ENCODE results near the gene LEF1.
"Not testable (repeated sequence)": the region's sequence is repeated elsewhere in the genome, so short reads cannot be mapped to it uniquely, and the experiment has no call there.

Gene LEF1

GRCh38 chr4:108060686-108061321, 107.9 kb downstream of the LEF1 start:
- TF ChIP-seq POLR2A (IDR thresholded peaks at IDR 0.05; ENCODE audit: low read depth, low read length): no peak
- no peak for TF ChIP-seq TAF1 (IDR thresholded peaks at IDR 0.05; ENCODE audit: low read depth, low read length)
- no peak for TF ChIP-seq POU2F2 (IDR thresholded peaks at IDR 0.05; ENCODE audit: low read depth, low read length)
- no peak for TF ChIP-seq POLR2AphosphoS5 (IDR thresholded peaks at IDR 0.05; ENCODE audit: low read depth, low read length)
- TF ChIP-seq SPI1 (IDR thresholded peaks at IDR 0.05; ENCODE audit: low read depth, low read length): no peak
- no peak for TF ChIP-seq PAX5 (IDR thresholded peaks at IDR 0.05; ENCODE audit: insufficient read depth, low read length, severe bottlenecking)
- DNase-seq (ENCODE audit: insufficient read length, low spot score): no peak
- no peak for FAIRE-seq

DNA sequence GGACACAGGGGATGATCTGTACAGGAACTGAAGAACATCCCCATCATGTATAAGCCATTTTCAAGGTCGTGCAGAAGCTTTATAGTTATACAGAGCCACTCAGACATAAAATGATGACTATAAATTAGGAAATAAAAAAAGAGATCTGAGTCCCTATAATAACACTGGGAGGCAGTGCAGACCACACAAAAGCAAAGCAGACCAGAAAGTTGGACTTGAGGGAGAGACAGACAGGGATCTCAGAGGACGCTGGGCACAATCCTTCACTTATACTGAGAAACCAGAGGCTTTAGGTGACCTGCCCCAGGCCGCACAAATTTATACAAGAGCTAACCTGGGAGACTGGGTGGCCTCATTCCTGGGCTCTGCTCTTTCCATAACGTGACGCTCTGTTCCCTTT, 108.6 kb downstream of the LEF1 start:
- no peak for TF ChIP-seq TAF1 (IDR thresholded peaks at IDR 0.05; ENCODE audit: low read depth, low read length)
- TF ChIP-seq POLR2A (IDR thresholded peaks at IDR 0.05; ENCODE audit: low read depth, low read length): no peak
- no peak for TF ChIP-seq SPI1 (IDR thresholded peaks at IDR 0.05; ENCODE audit: low read depth, low read length)
- no peak for TF ChIP-seq POLR2AphosphoS5 (IDR thresholded peaks at IDR 0.05; ENCODE audit: low read depth, low read length)
- TF ChIP-seq POU2F2 (IDR thresholded peaks at IDR 0.05; ENCODE audit: low read depth, low read length): no peak
- no peak for TF ChIP-seq PAX5 (IDR thresholded peaks at IDR 0.05; ENCODE audit: insufficient read depth, low read length, severe bottlenecking)
- FAIRE-seq (no peak), DNase-seq (ENCODE audit: insufficient read length, low spot score) (no peak)

- TF ChIP-seq POLR2AphosphoS5 (IDR thresholded peaks at IDR 0.05; ENCODE audit: low read depth, low read length) (no peak), SPI1 (IDR thresholded peaks at IDR 0.05; ENCODE audit: low read depth, low read length) (no peak), TAF1 (IDR thresholded peaks at IDR 0.05; ENCODE audit: low read depth, low read length) (no peak), POLR2A (IDR thresholded peaks at IDR 0.05; ENCODE audit: low read depth, low read length) (no peak), POU2F2 (IDR thresholded peaks at IDR 0.05; ENCODE audit: low read depth, low read length) (no peak), PAX5 (IDR thresholded peaks at IDR 0.05; ENCODE audit: insufficient read depth, low read length, severe bottlenecking) (no peak)
- DNase-seq (ENCODE audit: insufficient read length, low spot score): no peak
- FAIRE-seq: no peak
These were observed 109.9 kb downstream of the LEF1 start for GRCh38 chr4:108058685-108059440.

DNA sequence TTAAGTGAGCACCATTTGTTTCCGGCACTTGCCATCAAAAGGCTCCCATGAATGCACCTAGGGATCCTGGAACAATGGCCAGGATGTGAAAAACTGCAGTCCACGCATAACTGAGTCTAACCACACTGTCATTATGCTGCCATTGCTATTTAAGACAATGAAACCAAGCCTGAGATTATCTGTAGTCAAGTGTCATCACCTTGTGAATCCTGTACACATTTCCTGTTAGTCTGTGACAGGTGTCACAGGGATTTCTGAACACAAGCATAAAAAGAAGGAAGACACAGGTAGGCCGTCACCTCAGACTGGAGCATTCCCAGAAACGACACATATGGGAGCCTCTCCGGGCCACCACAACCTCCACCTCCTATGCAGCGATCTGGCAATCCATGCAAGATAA, 112.3 kb downstream of the LEF1 start:
- FAIRE-seq (peak; percentile 71), DNase-seq (ENCODE audit: insufficient read length, low spot score) (no peak)
- TF ChIP-seq PAX5 (IDR thresholded peaks at IDR 0.05; ENCODE audit: insufficient read depth, low read length, severe bottlenecking): no peak
- TF ChIP-seq POLR2A (IDR thresholded peaks at IDR 0.05; ENCODE audit: low read depth, low read length): no peak
- TF ChIP-seq TAF1 (IDR thresholded peaks at IDR 0.05; ENCODE audit: low read depth, low read length): no peak
- TF ChIP-seq POLR2AphosphoS5 (IDR thresholded peaks at IDR 0.05; ENCODE audit: low read depth, low read length): no peak
- no peak for TF ChIP-seq POU2F2 (IDR thresholded peaks at IDR 0.05; ENCODE audit: low read depth, low read length)
- TF ChIP-seq SPI1 (IDR thresholded peaks at IDR 0.05; ENCODE audit: low read depth, low read length): no peak

DNA sequence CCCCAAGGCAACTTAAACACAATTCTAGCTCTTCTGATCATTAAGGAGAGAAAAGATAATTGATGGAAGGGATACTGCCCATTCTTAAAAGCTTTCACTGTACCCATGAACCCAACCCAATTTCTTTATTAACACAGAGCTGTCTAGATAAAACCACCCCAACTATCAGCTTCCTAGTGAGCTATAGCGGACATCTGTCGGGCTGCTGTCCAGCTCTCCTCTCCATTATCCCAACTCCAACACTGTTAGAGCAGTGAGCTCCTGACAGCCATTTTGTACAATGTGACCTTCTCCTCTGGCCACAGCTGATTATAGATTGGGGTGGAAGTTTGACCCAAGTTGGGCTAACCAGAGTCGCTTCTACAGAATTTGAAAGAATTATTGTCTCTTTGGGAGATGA, 112.9 kb downstream of the LEF1 start:
- FAIRE-seq: no peak
- DNase-seq (ENCODE audit: insufficient read length, low spot score): no peak

GRCh38 chr4:108054025-108054638, 114.6 kb downstream of the LEF1 start:
- FAIRE-seq (no peak), DNase-seq (ENCODE audit: insufficient read length, low spot score) (no peak)
- TF ChIP-seq POLR2AphosphoS5 (IDR thresholded peaks at IDR 0.05; ENCODE audit: low read depth, low read length) (no peak), SPI1 (IDR thresholded peaks at IDR 0.05; ENCODE audit: low read depth, low read length) (no peak), PAX5 (IDR thresholded peaks at IDR 0.05; ENCODE audit: insufficient read depth, low read length, severe bottlenecking) (no peak), POU2F2 (IDR thresholded peaks at IDR 0.05; ENCODE audit: low read depth, low read length) (no peak), TAF1 (IDR thresholded peaks at IDR 0.05; ENCODE audit: low read depth, low read length) (no peak), POLR2A (IDR thresholded peaks at IDR 0.05; ENCODE audit: low read depth, low read length) (no peak)

More for the DNA sequence above, 112.9 kb downstream of the LEF1 start:
- TF ChIP-seq TAF1 (IDR thresholded peaks at IDR 0.05; ENCODE audit: low read depth, low read length) (no peak), PAX5 (IDR thresholded peaks at IDR 0.05; ENCODE audit: insufficient read depth, low read length, severe bottlenecking) (no peak), SPI1 (IDR thresholded peaks at IDR 0.05; ENCODE audit: low read depth, low read length) (no peak), POLR2AphosphoS5 (IDR thresholded peaks at IDR 0.05; ENCODE audit: low read depth, low read length) (no peak), POU2F2 (IDR thresholded peaks at IDR 0.05; ENCODE audit: low read depth, low read length) (no peak), POLR2A (IDR thresholded peaks at IDR 0.05; ENCODE audit: low read depth, low read length) (no peak)

- DNase-seq (ENCODE audit: insufficient read length, low spot score) (no peak), FAIRE-seq (no peak)
- no peak for TF ChIP-seq SPI1 (IDR thresholded peaks at IDR 0.05; ENCODE audit: low read depth, low read length)
- TF ChIP-seq POLR2A (IDR thresholded peaks at IDR 0.05; ENCODE audit: low read depth, low read length): no peak
These were observed 115.5 kb downstream of the LEF1 start for GRCh38 chr4:108053251-108053711.

- no peak for TF ChIP-seq POLR2A (IDR thresholded peaks at IDR 0.05; ENCODE audit: low read depth, low read length)
- TF ChIP-seq POU2F2 (IDR thresholded peaks at IDR 0.05; ENCODE audit: low read depth, low read length): no peak
- FAIRE-seq (no peak), DNase-seq (ENCODE audit: insufficient read length, low spot score) (no peak)
These were observed 116.1 kb downstream of the LEF1 start for GRCh38 chr4:108052558-108053120.

GRCh38 chr4:108051343-108051742, 117.4 kb downstream of the LEF1 start:
- no peak for FAIRE-seq
- DNase-seq (ENCODE audit: insufficient read length, low spot score): no peak
- TF ChIP-seq POLR2A (IDR thresholded peaks at IDR 0.05; ENCODE audit: low read depth, low read length): no peak
- no peak for TF ChIP-seq PAX5 (IDR thresholded peaks at IDR 0.05; ENCODE audit: insufficient read depth, low read length, severe bottlenecking)
- TF ChIP-seq POU2F2 (IDR thresholded peaks at IDR 0.05; ENCODE audit: low read depth, low read length): no peak
- TF ChIP-seq TAF1 (IDR thresholded peaks at IDR 0.05; ENCODE audit: low read depth, low read length): no peak
- no peak for TF ChIP-seq POLR2AphosphoS5 (IDR thresholded peaks at IDR 0.05; ENCODE audit: low read depth, low read length)
- no peak for TF ChIP-seq SPI1 (IDR thresholded peaks at IDR 0.05; ENCODE audit: low read depth, low read length)

DNA sequence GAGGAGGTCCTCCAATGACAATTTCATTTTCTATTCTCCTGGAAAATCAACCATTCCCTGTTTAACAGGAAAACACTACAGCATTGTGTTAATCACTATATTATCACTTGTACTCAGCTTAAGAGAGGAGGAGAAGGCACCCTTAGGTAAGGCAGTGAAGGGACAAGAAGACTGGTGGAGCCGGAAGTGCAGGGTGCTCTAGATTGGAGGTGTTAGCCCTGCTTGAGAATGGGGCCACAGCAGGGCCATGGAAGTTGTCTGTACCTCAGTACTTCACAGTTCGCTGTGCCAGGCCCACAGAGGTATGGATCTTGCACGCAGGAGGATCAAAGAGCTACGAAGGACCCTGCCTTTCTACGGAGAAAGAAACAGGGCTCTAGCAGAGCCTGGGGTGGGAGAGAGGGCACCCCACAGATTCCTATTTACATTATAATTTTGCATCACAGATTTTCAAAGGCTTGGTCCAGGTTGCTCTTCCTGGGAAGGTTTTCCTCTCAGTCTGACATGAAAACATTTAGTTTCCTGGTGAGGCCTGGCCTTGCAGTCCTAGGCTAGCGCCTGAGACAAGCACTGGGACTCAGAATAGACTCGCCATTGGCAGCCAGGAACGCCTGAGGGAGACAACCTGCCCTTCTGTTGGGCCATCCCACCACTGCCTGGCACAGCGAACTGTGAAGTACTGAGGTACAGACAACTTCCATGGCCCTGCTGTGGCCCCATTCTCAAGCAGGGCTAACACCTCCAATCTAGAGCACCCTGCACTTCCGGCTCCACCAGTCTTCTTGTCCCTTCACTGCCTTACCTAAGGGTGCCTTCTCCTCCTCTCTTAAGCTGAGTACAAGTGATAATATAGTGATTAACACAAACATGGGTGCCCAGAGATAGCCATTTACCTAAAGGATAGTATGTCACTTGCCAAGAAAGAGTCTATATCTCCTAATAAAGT, 118.3 kb downstream of the LEF1 start:
- FAIRE-seq: peak; percentile 84
- not testable (repeated sequence) for DNase-seq (ENCODE audit: insufficient read length, low spot score)
